Measurements from ENCODE around the gene ZNF625.

The ZNF625 gene

GRCh38 chr19:12156223-12157058 lies at the start of gene ZNF625:
ZNF625 (minus strand) TSS chr19:12156734; CDS start chr19:12156558, 176 bp downstream.
- DNase-seq: peak; percentile 52 to 55

DNA sequence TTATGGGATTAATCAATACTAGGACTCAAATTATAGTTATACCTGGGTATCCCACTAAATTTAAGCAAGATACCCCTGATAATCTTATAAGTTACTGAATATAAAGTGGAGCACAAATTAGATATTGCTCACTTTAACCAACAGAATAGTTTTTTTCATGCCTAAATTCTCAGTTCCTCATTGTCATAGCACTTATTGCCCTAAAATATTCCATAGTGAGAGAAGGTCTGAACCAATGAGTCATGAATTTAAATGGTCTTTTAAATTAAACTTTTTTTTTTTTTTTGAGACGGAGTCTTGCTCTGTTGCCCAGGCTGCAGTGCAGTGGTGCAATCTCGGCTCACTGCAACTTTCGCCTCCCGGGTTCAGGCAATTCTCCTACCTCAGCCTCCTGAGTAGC lies 48.8 kb upstream of the ZNF625 start:
- DNase-seq: no peak

GRCh38 chr19:12202250-12202649 lies 45.7 kb upstream of the ZNF625 start:
- DNase-seq: peak in 1 of 2 donors; percentile 7

- DNase-seq: no peak
Measured at GRCh38 chr19:12199757-12200419, 43.4 kb upstream of the ZNF625 start.

DNA sequence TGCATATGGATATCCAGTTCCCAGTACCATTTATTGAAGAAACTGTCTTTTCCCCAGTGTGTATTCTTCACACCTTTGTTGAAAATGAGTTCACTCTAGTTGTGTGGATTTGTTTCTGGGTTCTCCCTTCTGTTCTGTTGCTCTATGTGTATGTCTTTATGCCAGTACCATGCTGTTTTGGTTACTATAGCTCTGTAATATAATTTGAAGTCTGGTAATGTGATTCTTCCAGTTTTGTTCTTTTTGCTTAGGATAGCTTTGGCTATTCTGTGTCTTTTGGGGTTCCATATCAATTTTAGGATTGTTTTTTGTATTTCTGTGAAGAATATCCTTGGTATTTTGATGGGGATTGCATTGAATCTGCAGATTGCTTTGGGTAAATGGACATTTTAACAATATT lies 41.6 kb upstream of the ZNF625 start:
- DNase-seq: no peak

DNA sequence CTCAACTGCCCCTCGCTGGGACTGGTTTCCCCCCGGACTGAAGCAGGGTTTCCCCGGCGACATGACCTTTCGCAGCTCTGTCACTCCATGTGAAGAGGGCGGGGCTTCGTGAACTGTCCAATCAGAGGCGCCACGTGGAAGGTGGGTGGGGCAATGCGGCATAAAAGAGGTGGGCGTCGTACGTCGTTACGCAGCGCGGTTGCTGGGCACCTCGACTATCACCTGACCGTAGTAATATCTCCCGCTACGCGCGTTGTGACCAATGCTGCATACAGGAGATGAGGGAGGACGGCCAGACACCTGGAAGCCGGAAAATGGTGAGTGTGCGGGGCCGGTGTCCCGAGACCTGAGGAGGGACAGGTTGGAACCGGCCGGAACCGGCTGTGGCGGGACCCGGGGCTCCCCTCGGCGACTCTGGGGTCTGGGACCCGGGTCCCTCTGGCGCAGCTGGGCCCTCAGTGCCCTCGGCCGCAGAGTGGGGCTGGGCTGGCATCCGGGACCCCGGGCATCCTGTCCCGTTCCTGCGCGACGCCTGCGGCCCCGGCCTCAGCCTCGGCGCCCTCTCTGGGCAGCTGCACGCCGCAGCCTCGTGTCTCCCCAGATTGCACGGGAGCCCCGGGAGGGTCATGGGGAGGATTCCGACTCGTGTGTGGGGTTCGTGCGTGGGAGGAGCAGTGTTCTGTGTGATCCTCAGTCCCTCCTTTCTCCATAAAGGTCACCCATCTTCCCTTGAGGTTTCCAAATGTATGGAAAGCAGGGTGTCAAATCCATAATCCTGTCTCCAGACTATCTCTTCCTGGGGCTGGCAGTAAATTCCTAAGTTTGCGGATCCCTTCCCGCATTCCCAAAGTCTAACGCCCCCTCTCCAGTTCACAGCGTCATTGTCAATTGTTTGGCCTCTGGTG lies 38.5 kb upstream of the ZNF625 start:
- DNase-seq: no peak

DNA sequence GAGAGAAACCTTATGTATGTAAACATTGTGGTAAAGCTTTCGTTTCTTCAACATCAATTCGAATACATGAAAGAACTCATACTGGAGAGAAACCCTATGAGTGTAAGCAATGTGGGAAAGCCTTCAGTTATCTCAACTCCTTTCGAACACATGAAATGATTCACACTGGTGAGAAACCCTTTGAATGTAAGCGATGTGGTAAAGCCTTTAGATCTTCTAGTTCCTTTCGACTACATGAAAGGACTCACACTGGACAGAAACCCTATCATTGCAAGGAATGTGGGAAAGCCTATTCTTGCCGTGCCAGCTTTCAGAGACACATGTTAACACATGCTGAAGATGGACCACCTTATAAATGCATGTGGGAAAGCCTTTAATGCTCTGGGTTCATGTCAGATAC lies 31.1 kb upstream of the ZNF625 start:
- DNase-seq: peak in 1 of 2 donors; percentile 3

DNA sequence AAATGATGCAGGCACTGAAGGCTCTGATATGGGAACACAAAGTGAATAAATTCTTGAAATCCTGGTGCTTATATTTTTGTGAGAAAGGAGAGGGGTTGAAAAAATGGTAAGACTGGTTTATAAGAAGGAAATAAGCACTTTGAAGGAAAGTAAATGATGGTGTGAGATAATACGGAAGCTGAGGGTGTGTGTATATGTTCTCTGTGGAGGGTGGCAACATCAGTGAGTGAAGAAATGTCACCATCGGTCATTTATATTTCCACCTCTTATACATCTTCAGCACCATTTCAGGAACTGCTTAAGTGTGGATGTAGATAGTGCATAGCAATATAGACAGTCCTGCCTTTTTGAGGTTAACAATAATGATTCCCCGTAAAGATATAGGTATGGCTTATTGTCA lies 23.8 kb upstream of the ZNF625 start:
- no peak for DNase-seq

- DNase-seq: peak; percentile 10 to 28
Measured at GRCh38 chr19:12166626-12167025, 10.1 kb upstream of the ZNF625 start.

DNA sequence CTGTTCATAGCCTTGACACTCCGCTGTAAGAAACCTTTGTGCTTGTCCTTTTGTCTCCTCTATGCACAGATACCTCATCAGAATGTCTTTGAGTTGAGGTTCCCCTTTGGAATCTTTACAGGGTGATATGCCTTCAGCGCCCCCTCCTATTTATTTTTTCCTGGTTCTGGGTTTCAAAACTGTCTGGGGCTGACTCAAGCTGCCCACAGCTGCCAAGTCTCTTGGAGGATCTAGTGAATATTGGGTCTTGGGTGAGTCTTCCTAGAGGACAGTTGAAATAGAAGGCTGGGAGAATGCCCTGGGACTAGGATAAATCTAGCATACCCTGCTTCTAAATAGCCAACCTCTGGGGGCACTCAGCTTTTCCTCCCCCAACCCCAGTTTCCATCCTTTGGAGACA lies 7.3 kb upstream of the ZNF625 start:
- peak; percentile 67 to 81 for DNase-seq

GRCh38 chr19:12162882-12163806 lies 6.6 kb upstream of the ZNF625 start, which contains the start of gene ZNF136:
ZNF136 (plus strand) TSS chr19:12163096; CDS start chr19:12163204, 108 bp downstream.
- peak; percentile 95 to 98 for DNase-seq

DNA sequence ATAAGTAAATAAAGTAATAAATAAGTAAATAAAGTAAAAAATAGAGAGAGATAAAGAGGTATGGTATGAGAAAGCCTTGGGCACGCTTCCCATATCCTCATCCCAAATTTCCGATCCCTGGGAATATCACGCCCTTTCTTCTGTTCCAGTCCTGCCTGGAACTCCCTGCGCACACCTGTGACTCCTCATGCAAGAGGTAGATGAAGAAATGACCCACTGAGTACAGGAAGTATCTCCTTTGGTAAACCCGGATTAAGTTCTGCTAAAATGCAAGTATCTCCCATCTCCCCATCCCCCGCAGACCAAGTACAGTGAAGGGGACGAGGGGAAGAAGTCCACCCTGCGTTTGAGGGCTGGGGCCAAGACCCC lies 6.0 kb upstream of the ZNF625 start:
- no peak for DNase-seq

DNA sequence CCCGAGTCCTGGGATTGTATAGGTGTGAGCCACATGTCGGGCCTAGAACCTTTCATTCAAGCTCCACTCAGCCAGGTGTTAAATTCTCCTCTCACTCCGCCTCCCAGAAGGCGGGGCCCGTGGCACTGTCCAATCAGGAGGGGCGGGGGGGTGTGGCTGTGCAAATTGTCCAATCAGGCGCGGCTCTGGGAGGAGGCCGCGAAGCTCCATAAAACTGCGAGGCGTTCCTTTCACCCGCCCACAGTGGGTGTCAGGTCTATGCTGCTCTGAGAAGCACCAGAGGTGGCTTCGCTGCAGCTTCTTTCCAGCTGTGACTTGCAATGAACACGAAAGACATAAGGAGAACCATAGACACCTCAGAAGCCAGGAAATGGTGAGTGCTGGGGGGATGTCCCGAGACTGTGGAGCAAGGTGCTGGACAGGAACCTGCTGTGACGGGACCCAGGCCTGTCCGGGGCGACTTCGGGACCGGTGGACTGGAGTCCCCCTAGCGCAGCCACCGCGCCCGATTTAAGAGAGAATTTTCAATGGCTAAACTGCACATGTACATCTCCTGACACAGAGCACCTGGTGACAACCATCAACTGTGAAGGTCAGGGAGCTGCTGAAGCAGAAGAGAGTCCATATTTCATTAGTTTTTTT lies 3.4 kb upstream of the ZNF625 start:
- DNase-seq: no peak

DNA sequence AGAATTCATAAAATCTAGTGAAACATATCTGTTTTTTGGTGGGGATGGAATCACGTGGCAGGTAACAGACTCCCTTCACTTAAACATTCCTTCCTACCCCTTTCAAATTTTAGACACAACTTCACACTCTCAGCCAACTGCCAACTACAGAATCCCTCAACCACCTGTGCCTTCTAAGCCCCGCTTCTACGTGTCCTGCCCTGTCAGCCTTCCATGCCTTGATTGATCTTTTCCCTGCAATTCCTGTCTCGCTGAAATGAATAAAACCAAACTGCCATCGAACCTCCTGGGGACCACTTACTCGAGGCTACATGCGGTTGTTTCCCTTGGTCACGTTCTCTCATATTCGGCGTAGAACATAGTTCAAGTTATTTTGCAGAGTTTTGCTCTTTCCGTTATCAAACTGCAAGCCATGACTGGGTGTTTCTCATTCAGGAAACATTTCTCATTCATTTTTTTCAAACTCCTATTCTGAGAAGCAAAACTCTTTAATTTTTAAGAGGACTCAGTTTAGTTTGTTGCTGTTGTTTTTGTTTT lies 1.1 kb downstream of the ZNF625 start:
- no peak for DNase-seq

- no peak for DNase-seq
Measured at GRCh38 chr19:12145348-12145747, 11.2 kb downstream of the ZNF625 start.

DNA sequence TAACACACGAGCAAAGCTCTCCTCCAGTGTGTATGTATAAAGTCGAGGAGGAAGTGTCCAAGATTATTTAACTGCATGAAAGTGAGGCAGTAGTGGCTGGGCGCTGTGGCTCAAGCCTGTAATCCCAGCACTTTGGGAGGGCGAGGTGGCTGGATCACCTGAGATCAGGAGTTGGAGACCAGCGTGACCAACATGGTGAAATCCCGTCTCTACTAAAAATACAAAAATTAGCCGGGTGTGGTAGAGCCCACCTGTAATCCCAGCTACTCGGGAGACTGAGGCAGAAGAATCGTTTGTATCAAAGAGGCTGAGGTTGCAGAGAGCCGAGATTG lies 15.2 kb downstream of the ZNF625 start:
- DNase-seq: no peak

DNA sequence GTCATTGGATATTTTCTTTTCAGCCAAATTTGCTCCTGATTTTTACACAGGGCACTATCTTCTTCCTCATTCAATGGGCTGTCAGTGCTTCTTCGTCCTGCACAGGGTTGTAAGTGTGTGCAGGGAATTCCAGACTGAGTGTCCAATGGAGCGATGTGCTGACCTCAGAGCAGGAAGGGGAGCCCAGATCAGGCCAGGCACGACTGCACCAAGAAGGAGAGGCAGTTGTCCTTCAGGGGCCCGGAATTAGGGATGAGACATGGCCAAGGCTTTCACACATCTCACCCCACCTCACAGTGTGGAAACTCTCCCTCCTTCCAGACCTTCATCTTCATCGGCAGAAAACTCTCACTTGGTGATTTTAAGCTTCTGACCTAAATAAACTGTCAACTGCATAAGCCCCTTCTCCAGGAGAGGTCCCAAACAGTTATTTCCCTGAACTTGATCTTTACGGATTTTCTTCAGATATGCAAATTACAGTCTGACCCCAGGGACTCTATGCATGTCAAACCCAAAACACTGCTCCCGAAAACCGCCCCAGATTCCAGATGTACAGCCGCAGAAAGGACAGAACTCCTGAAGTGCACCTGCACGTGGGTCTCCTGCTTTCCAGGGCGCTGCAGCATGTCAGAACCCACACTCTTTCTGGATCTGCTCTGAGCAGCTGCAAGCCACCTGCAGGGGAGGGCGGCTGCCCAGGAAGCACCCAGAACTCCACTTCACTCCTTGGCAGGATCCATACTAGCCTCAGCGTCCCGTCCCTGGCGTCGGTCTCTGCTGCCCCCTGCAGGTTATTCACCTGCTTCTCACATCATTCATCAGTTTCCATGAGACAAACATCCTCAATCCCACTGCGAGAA lies 15.8 kb downstream of the ZNF625 start:
- peak; percentile 74 to 96 for DNase-seq

GRCh38 chr19:12139885-12140544 lies 16.5 kb downstream of the ZNF625 start, which contains the start of gene ZNF20:
ZNF20 (minus strand) TSS chr19:12140350; CDS start chr19:12140182, 168 bp downstream.
- peak; percentile 92 to 97 for DNase-seq

GRCh38 chr19:12139269-12139668 lies 17.3 kb downstream of the ZNF625 start:
- DNase-seq: no peak
